Vagina (tissue), 2 donors: ENCODE results near the gene ATP8B3.

Source experiments
- CTCF ChIP-seq, 3 experiments: fragments of 450-650 bp in 2 of 3; fragments of 200-600 bp in 1 of 3; sonication (generic) in 1 of 3; IDR thresholded peaks; one replicate each; pipeline ENCODE4 v1.5.1; 2017 to 2019; ENCODE audit warnings: antibody characterized with exemption in 3 of 3, mild to moderate bottlenecking in 2 of 3, moderate library complexity in 2 of 3
- POLR2A ChIP-seq, 2 donors: fragments of 450-650 bp; IDR thresholded peaks; one replicate each; pipeline ENCODE4 v1.6.1; 2017; ENCODE audit warnings: antibody characterized with exemption in 2 of 2, mild to moderate bottlenecking in 2 of 2, moderate library complexity in 2 of 2
- POLR2AphosphoS5 ChIP-seq, 2 donors: sonication (generic); formaldehyde crosslinking; IDR thresholded peaks; one replicate each; pipeline ENCODE4 v1.9.0; 2017; ENCODE audit warnings: antibody characterized with exemption in 2 of 2, mild to moderate bottlenecking in 2 of 2, low read depth in 1 of 2; ENCODE audit not compliant: insufficient read depth in 1 of 2

DNA sequence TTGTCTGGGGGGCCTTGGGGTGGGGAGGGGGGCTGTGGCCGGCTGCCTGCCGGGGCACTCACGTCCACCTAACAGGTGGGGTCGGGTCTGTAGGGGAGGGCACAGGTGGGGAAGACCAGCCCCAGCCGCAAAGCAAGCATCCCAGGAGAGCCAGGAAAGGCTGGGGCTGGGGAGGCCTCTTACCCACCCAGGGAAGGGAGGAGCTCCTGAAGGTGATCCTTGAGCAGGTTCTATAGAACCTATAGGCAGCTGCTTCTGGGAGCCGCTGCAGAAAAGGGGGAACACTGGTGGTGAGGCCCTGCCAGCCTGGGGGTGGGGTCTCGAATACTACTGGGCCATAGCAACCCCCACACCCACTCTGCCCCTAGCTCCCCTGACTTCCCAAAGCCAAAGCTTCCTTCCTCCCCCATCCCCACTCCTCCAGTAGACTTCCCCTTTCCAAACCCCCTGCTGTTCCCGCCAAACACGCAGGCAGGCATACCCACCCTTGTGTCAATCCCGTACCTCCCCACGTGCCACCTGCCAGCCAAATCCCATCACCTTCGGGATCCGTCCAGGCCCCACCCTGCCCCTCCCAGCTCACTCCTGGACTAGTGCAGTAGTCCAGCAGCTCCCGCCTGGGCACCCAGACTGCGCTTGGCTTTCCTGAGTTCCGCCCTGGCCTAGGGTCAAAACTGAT is 45.7 kb upstream of the ATP8B3 start:
- TF ChIP-seq CTCF (IDR thresholded peaks at IDR 0.05) (no peak), POLR2A (IDR thresholded peaks at IDR 0.05) (no peak), POLR2AphosphoS5 (IDR thresholded peaks at IDR 0.05; ENCODE audit: insufficient read depth in 1 of 2, low read depth in 1 of 2) (no peak)
